ENCODE measurements around the gene RALA. TPM values are rescaled to one million over a fixed set of nuclear protein-coding genes. Genes with fewer than 3 reads are reported as not detected.

The RALA gene
- total and polyA plus RNA-seq, 12 donors: 15.4 to 58.6 (median 30.4) TPM

GRCh38 chr7:39672176-39672575 lies 48.8 kb downstream of the RALA start:
- Histone ChIP-seq H3K4me3 (no peak overlapping the region), H3K27me3 (no peaks in the 10 kb centered on the region), H3K4me1 (replicated peaks in 1 of 2) (peaks cover 0 to 31% of the 10 kb centered on the region in 2 donors), H3K9me3 (replicated peaks in 1 of 3) (no peaks in the 10 kb centered on the region), H3K27ac (no peak overlapping the region), H3K36me3 (replicated peaks in 1 of 2) (no peaks in the 10 kb centered on the region)
- DNase-seq: no peak
- TF ChIP-seq CTCF (IDR thresholded peaks at IDR 0.05) (no peak), POLR2A (IDR thresholded peaks at IDR 0.05) (no peak)
- intact Hi-C loops (cut with DNase I): no loop called here

- peaks cover 0 to 28% of the 10 kb centered on the region in 2 donors for H3K4me1 ChIP-seq (replicated peaks in 1 of 2)
- TF ChIP-seq POLR2A (IDR thresholded peaks at IDR 0.05) (no peak), CTCF (IDR thresholded peaks at IDR 0.05) (no peak)
- intact Hi-C loops (cut with DNase I): no loop called here
- DNase-seq: no peak
- no peaks in the 10 kb centered on the region for H3K27me3 ChIP-seq
- 97 to 98% (median 97%) methylated on average over 3 of the region's 3 CpGs for WGBS, 4 donors
- H3K4me3 ChIP-seq: no peak overlapping the region
- H3K27ac ChIP-seq: peak overlapping the region in 1 of 5 donors; percentile 22
- H3K36me3 ChIP-seq (replicated peaks in 1 of 2): no peaks in the 10 kb centered on the region
- H3K9me3 ChIP-seq (replicated peaks in 1 of 3): no peaks in the 10 kb centered on the region
Observed at GRCh38 chr7:39673868-39674267, 50.5 kb downstream of the RALA start.

GRCh38 chr7:39674406-39674805 lies 51.0 kb downstream of the RALA start:
- no peaks in the 10 kb centered on the region for H3K27me3 ChIP-seq
- DNase-seq: no peak
- H3K36me3 ChIP-seq (replicated peaks in 1 of 2): no peaks in the 10 kb centered on the region
- no peak overlapping the region for H3K4me3 ChIP-seq
- WGBS, 4 donors: 80 to 94% (median 84%) methylated on average over 1 of the region's 1 CpG
- TF ChIP-seq CTCF (IDR thresholded peaks at IDR 0.05) (no peak), POLR2A (IDR thresholded peaks at IDR 0.05) (no peak)
- H3K4me1 ChIP-seq (replicated peaks in 1 of 2): peaks cover 0 to 33% of the 10 kb centered on the region in 2 donors
- peak overlapping the region in 1 of 5 donors; percentile 22 for H3K27ac ChIP-seq
- intact Hi-C loops (cut with DNase I): no loop called here
- H3K9me3 ChIP-seq (replicated peaks in 1 of 3): no peaks in the 10 kb centered on the region

- Histone ChIP-seq H3K4me3 (no peak overlapping the region), H3K27ac (no peak overlapping the region), H3K9me3 (replicated peaks in 1 of 3) (no peaks in the 10 kb centered on the region), H3K36me3 (replicated peaks in 1 of 2) (no peaks in the 10 kb centered on the region), H3K4me1 (replicated peaks in 1 of 2) (peaks cover 0 to 45% of the 10 kb centered on the region in 2 donors), H3K27me3 (no peaks in the 10 kb centered on the region)
- WGBS, 4 donors: 88 to 100% (median 92%) methylated on average over 2 of the region's 2 CpGs
- TF ChIP-seq CTCF (IDR thresholded peaks at IDR 0.05): no peak
- no peak for TF ChIP-seq POLR2A (IDR thresholded peaks at IDR 0.05)
- intact Hi-C loops (cut with DNase I): no loop called here
- no peak for DNase-seq
Observed at GRCh38 chr7:39676346-39676745, 53.0 kb downstream of the RALA start.
